DOHH2 (cell line): ENCODE measurements around the gene DMXL1.

Experiments used
- H3F3A ChIP-seq: fragments of 200-600 bp; sonication (generic), shearing (Covaris generic); 2 replicates; pipeline ENCODE4 v1.6.0; 2016; ENCODE audit warnings: antibody characterized with exemption, mild to moderate bottlenecking; ENCODE audit not compliant: control insufficient read depth, insufficient read depth
- H3K27ac ChIP-seq: fragments of 200-600 bp; sonication (generic); 2 replicates; pipeline ENCODE4 v1.5.1; 2014; ENCODE audit warnings: low read depth, mild to moderate bottlenecking, low read length, moderate library complexity
- H3K27me3 ChIP-seq: fragments of 200-600 bp; sonication (generic); 2 replicates; pipeline ENCODE4 v1.6.1; 2014; ENCODE audit warnings: mild to moderate bottlenecking, low read length, mixed read lengths; ENCODE audit not compliant: control insufficient read depth
- H3K36me3 ChIP-seq: fragments of 200-600 bp; sonication (generic); 2 replicates; pipeline ENCODE4 v1.6.1; 2014; ENCODE audit warnings: mild to moderate bottlenecking, low read length, moderate library complexity, mixed read lengths; ENCODE audit not compliant: control insufficient read depth
- H3K4me1 ChIP-seq: fragments of 200-600 bp; sonication (generic); 2 replicates; pipeline ENCODE4 v1.6.1; 2014; ENCODE audit warnings: mild to moderate bottlenecking, low read length, mixed read lengths; ENCODE audit not compliant: control insufficient read depth
- H3K4me2 ChIP-seq: fragments of 200-600 bp; sonication (generic); 2 replicates; pipeline ENCODE4 v1.6.0; 2014; ENCODE audit warnings: mild to moderate bottlenecking, low read length, moderate library complexity
- H3K4me3 ChIP-seq: fragments of 200-600 bp; sonication (generic); 2 replicates; pipeline ENCODE4 v1.5.1; 2014; ENCODE audit warnings: mild to moderate bottlenecking, low read length, mixed read lengths
- H3K79me2 ChIP-seq: fragments of 200-600 bp; sonication (generic); 2 replicates; pipeline ENCODE4 v1.6.1; 2014; ENCODE audit warnings: mild to moderate bottlenecking, low read length, mixed read lengths; ENCODE audit not compliant: control insufficient read depth
- H3K9me2 ChIP-seq: fragments of 200-600 bp; sonication (generic); replicated peaks from 2 replicates; pipeline ENCODE4 v1.6.1; 2014; ENCODE audit warnings: mild to moderate bottlenecking, low read length, mixed read lengths; ENCODE audit not compliant: control insufficient read depth
- H3K9me3 ChIP-seq: fragments of 200-600 bp; sonication (generic); 2 replicates; pipeline ENCODE4 v1.6.1; 2014; ENCODE audit warnings: antibody characterized with exemption, low read length, mixed read lengths; ENCODE audit not compliant: control insufficient read depth, insufficient read depth
- H4K20me1 ChIP-seq: fragments of 200-600 bp; sonication (generic); 2 replicates; pipeline ENCODE4 v1.6.0; 2014; ENCODE audit warnings: low read depth, mild to moderate bottlenecking, antibody characterized with exemption, low read length, moderate library complexity; ENCODE audit not compliant: control insufficient read depth, insufficient read depth
- EZH2phosphoT487 ChIP-seq: fragments of 200-600 bp; sonication (generic); IDR thresholded peaks from 2 replicates; pipeline ENCODE4 v1.6.1; 2017; ENCODE audit warnings: borderline replicate concordance, mild to moderate bottlenecking, antibody characterized with exemption, low read length, moderate library complexity, mixed read lengths
- TF ChIP-seq, protein P1 (sequence below): fragments of 200-600 bp; sonication (generic); IDR thresholded peaks from one replicate; pipeline ENCODE4 v1.5.1; 2014; ENCODE audit warnings: antibody characterized with exemption, mild to moderate bottlenecking, low read depth, low read length; ENCODE audit not compliant: poor library complexity, severe bottlenecking

Gene DMXL1

DNA sequence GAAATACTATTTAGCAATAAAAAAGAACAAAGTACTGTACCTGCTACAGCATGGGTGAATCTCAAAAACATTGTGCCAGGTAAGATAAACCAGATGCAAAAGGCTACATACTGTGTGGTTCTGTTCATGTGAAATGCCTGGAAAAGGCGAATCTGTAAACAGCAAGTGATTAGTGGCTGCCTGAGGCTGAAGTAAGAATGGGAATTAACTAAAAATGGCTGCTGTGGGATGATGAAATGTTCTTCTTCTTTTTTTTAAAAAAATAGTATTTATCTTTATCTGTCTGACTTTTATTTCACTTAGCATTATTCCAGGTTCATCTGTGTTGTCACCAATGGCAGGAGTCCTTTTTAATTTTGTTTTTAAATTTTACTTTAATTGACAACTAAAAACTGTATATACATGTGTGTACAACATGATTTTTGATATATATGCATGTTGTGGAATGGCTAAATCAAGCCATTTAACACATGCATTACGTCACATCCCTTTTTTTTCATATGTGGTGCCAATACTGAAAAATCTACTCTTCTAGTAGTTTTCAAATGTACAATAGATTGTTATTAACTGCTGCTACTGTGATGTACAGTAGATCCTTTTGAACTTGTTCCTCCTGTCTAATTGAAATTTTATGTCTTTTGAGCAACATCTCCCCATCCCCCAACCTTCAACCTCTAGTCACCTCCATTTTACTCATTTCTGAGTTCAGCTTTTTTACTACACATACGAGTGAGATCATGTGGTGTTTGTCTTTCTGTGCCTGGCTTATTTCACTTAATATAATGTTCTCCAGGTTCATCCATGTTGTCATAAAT lies 222.0 kb downstream of the DMXL1 start:
- TF ChIP-seq, protein P1, sequence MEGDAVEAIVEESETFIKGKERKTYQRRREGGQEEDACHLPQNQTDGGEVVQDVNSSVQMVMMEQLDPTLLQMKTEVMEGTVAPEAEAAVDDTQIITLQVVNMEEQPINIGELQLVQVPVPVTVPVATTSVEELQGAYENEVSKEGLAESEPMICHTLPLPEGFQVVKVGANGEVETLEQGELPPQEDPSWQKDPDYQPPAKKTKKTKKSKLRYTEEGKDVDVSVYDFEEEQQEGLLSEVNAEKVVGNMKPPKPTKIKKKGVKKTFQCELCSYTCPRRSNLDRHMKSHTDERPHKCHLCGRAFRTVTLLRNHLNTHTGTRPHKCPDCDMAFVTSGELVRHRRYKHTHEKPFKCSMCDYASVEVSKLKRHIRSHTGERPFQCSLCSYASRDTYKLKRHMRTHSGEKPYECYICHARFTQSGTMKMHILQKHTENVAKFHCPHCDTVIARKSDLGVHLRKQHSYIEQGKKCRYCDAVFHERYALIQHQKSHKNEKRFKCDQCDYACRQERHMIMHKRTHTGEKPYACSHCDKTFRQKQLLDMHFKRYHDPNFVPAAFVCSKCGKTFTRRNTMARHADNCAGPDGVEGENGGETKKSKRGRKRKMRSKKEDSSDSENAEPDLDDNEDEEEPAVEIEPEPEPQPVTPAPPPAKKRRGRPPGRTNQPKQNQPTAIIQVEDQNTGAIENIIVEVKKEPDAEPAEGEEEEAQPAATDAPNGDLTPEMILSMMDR: no peak
- TF ChIP-seq EZH2phosphoT487: no peak
- no peaks in the 10 kb centered on the region for H3K9me3 ChIP-seq
- H3K4me3 ChIP-seq: no peak overlapping the region
- peaks cover 27% of the 10 kb centered on the region for H3K4me1 ChIP-seq
- H3K79me2 ChIP-seq: peaks cover 15% of the 10 kb centered on the region
- no peaks in the 10 kb centered on the region for H3K27me3 ChIP-seq
- no peak overlapping the region for H3K27ac ChIP-seq
- no peaks in the 10 kb centered on the region for H3F3A ChIP-seq
- no peak overlapping the region for H3K4me2 ChIP-seq
- no peaks in the 10 kb centered on the region for H3K9me2 ChIP-seq
- H4K20me1 ChIP-seq: no peaks in the 10 kb centered on the region
- no peaks in the 10 kb centered on the region for H3K36me3 ChIP-seq

DNA sequence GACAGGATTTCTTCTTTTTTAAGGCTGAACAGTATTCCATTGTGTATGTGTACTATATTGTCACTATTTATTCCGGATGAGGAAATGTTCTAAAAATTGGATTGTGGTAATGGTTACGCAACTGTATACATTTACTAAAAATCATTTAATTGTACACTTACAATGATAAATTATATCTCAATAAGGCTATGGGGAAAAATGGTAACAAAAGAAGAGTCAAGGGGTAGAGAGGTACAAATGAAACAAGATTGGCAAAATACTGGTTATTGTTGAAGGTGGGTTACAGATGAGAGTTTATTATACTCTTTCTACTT lies 222.6 kb downstream of the DMXL1 start:
- TF ChIP-seq, protein P1: no peak
- TF ChIP-seq EZH2phosphoT487: no peak
- Histone ChIP-seq H3K9me3 (no peaks in the 10 kb centered on the region), H3K27ac (no peak overlapping the region), H3K4me3 (no peak overlapping the region), H3K4me2 (no peak overlapping the region), H3F3A (no peaks in the 10 kb centered on the region), H3K36me3 (no peaks in the 10 kb centered on the region), H3K27me3 (no peaks in the 10 kb centered on the region), H3K79me2 (peaks cover 15% of the 10 kb centered on the region), H3K9me2 (no peaks in the 10 kb centered on the region), H3K4me1 (peaks cover 23% of the 10 kb centered on the region), H4K20me1 (no peaks in the 10 kb centered on the region)
